ENCODE results near the gene NUP62.
A peak's percentile ranks its signal among the peaks of the same experiment; 100 is the strongest.
"Not testable (repeated sequence)": the region's sequence is repeated elsewhere in the genome, so short reads cannot be mapped to it uniquely, and the experiment has no call there.

Gene NUP62
- long read RNA-seq, donor 1, transcript NUP62-202 (2 exons, 3,479 nt), result major isoform, 10 of 57 reads
- long read RNA-seq, donor 1, transcript NUP62-201 (3 exons, 2,870 nt), result minor isoform, 8 of 57 reads
- long read RNA-seq, donor 1, transcript NUP62-211 (3 exons, 2,053 nt), result minor isoform, 5 of 57 reads
- long read RNA-seq, donor 1, partial matches to known transcripts, result 14 of 57 reads
- long read RNA-seq, donor 1, other reads (novel, unspliced or antisense), result 17 of 57 reads
- long read RNA-seq, donor 2, transcript NUP62-202 (2 exons, 3,479 nt), result minor isoform, 5 of 22 reads
- long read RNA-seq, donor 2, transcript NUP62-208 (2 exons, 3,590 nt), result major isoform, 6 of 22 reads
- long read RNA-seq, donor 2, partial matches to known transcripts, result 0 of 22 reads
- long read RNA-seq, donor 2, other reads (novel, unspliced or antisense), result 0 of 22 reads
- long read RNA-seq, donor 3, transcript NUP62-208 (2 exons, 3,590 nt), result major isoform, 7 of 18 reads
- long read RNA-seq, donor 3, partial matches to known transcripts, result 0 of 18 reads
- long read RNA-seq, donor 3, other reads (novel, unspliced or antisense), result 0 of 18 reads
- long read RNA-seq, donor 4, transcript NUP62-202 (2 exons, 3,479 nt), result major isoform, 12 of 25 reads
- long read RNA-seq, donor 4, transcript NUP62-208 (2 exons, 3,590 nt), result minor isoform, 7 of 25 reads
- long read RNA-seq, donor 4, partial matches to known transcripts, result 0 of 25 reads
- long read RNA-seq, donor 4, other reads (novel, unspliced or antisense), result 0 of 25 reads
- long read RNA-seq, donor 5, transcript NUP62-202 (2 exons, 3,479 nt), result major isoform, 13 of 25 reads
- long read RNA-seq, donor 5, transcript NUP62-201 (3 exons, 2,870 nt), result minor isoform, 5 of 25 reads
- long read RNA-seq, donor 5, partial matches to known transcripts, result 0 of 25 reads
- long read RNA-seq, donor 5, other reads (novel, unspliced or antisense), result 0 of 25 reads
- long read RNA-seq, donor 6, transcript NUP62-208 (2 exons, 3,590 nt), result minor isoform, 5 of 26 reads
- long read RNA-seq, donor 6, transcript NUP62-201 (3 exons, 2,870 nt), result major isoform, 11 of 26 reads
- long read RNA-seq, donor 6, transcript NUP62-202 (2 exons, 3,479 nt), result minor isoform, 7 of 26 reads
- long read RNA-seq, donor 6, partial matches to known transcripts, result 0 of 26 reads
- long read RNA-seq, donor 6, other reads (novel, unspliced or antisense), result 0 of 26 reads
- long read RNA-seq, donor 7, transcript NUP62-211 (3 exons, 2,053 nt), result minor isoform, 6 of 45 reads
- long read RNA-seq, donor 7, transcript NUP62-208 (2 exons, 3,590 nt), result minor isoform, 8 of 45 reads
- long read RNA-seq, donor 7, transcript NUP62-202 (2 exons, 3,479 nt), result major isoform, 21 of 45 reads
- long read RNA-seq, donor 7, transcript NUP62-201 (3 exons, 2,870 nt), result minor isoform, 9 of 45 reads
- long read RNA-seq, donor 7, partial matches to known transcripts, result 0 of 45 reads
- long read RNA-seq, donor 7, other reads (novel, unspliced or antisense), result 0 of 45 reads
- long read RNA-seq, donor 8, transcript NUP62-202 (2 exons, 3,479 nt), result major isoform, 6 of 53 reads
- long read RNA-seq, donor 8, transcript NUP62-201 (3 exons, 2,870 nt), result major isoform, 6 of 53 reads
- long read RNA-seq, donor 8, partial matches to known transcripts, result 27 of 53 reads
- long read RNA-seq, donor 8, other reads (novel, unspliced or antisense), result 10 of 53 reads

DNA sequence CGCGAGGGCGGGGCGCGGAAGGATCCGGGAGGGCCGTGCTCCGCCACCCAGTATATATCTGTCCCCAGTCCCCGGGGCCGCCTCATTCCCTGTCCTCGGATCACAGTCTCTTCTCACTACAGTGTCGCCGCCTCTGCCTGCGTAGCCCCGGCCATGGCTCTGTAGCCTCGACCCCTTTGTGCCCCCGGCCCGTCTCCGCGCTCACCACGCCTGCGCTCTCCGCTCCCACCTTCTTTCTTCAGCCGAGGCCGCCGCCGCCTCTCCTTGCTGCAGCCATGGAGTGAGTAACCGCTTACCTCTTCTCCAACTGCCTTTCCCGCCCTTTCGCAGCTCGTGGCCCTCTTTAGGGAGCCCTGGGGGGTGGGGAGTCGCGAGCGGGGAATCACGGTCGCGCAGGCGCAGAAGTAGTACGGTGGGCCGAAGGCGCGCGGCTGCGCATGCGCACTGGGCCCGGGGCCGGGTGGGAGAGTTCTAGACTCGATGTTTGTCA is at the start of gene NUP62, which contains the start of gene ATF5:
Gene NUP62 (minus strand): TSS at position 384 of the 490 bp plus-strand sequence. CDS start 19,697 bp downstream, outside the sequence.
Gene ATF5 (plus strand): TSS at position 85 of the 490 bp plus-strand sequence. CDS start 1,646 bp downstream, outside the sequence.
- peak; percentile 96 for DNase-seq

DNA sequence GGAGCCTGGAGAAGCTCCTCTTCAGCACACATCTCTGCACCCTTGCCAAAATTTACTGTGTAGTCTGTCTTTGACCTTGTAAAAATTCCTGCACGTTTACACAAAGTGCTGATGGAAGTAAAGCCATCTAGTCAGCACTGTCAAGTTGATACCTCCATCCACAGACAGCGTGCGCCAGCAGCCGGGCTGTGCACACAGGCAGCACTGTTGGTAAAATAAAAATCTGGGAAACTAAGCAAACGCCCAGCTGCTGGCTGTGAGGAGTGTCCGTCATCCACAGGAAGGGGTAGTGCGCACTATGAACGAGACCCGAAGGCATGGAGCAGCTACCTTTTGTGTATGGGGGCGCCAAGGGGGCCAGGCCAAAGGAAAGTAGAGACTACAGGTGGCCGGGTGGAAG is 49.0 kb upstream of the NUP62 start:
- no peak for DNase-seq

GRCh38 chr19:49977881-49978280 is 48.6 kb upstream of the NUP62 start:
- no peak for DNase-seq

DNA sequence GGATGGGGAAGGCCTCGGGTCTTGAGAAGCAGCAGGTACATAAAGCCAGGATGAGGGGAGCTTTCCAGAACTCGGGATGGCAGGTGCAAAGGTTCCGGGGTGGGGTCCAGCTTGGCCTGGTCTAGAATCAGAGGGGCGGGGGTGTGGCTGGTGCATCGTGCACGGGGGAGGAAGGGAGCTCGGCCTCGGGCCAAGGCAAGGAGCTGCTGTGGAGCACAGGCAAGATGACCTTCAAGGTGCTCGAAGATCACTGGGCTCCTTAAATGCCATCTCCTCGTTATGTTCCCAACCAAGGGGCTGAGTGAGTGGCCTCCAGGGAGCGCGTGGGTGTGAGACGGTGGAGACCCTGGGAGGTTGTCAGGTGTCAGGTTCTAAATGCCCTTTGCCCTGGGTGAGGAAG is 47.8 kb upstream of the NUP62 start:
- DNase-seq, result no peak

- DNase-seq, result no peak
Observed at GRCh38 chr19:49976496-49976895, 47.2 kb upstream of the NUP62 start.

- DNase-seq, result no peak
Observed at GRCh38 chr19:49975051-49975450, 45.7 kb upstream of the NUP62 start.

- no peak for DNase-seq
Observed at GRCh38 chr19:49973987-49974386, 44.7 kb upstream of the NUP62 start.

- no peak for DNase-seq
Observed at GRCh38 chr19:49972841-49973240, 43.5 kb upstream of the NUP62 start.

GRCh38 chr19:49971991-49972411 is 42.7 kb upstream of the NUP62 start:
- no peak for DNase-seq

DNA sequence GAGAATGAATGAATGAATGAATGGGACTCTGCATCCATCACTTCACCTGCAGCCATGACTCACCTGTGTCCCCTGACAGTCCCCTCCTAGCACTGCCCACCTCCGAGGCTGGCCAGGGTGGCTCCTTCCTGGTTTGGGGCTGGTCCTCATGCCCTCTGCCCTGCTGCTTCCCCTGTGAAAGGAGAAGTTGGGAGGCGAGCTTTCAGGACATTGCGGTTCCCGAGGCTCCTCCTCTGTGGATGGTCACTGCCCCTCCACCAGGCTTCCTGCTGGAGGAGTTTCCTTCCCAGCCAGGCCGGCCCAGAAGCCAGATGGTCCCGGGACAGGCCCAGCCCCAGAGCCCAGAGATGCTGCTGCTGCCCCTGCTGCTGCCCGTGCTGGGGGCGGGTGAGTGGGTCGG is 40.1 kb upstream of the NUP62 start:
- DNase-seq, result not testable (repeated sequence)

DNA sequence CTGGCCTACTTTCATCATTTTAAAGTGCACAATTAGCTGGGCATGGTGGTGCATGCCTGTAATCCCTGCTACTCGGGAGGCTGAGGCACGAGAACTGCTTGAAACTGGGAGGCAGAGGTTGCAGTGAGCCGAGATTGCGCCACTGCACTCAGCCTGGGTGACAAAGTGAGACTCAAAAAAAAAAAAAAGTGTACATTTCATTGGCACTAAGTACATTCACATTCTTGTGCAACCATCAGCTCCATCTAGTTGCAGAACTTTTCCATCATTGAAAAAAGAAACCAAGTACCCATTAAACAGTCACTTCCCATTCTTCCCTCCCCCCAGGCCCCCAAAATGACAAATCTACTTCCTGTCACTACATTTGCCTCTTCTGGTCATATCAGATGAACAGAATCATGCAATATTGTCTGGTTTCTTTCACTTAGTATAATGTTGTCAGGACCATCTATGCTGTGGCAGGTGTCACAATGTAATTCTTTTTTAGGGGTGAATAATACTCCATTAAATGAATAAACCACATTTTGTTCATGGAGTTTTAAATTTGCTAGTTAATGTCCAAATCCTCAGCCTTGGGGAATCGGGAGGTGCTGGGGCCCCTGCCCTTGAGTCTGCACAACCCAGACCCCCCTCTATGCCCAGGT is 39.1 kb upstream of the NUP62 start:
- no peak for DNase-seq

GRCh38 chr19:49960980-49961379 is 31.7 kb upstream of the NUP62 start, which contains the start of gene SIGLEC11:
SIGLEC11 (minus strand) TSS chr19:49961172; CDS start chr19:49961081, 91 bp downstream.
- not testable (repeated sequence) for DNase-seq

- DNase-seq, result not testable (repeated sequence)
Observed at GRCh38 chr19:49959892-49960291, 30.6 kb upstream of the NUP62 start.

DNA sequence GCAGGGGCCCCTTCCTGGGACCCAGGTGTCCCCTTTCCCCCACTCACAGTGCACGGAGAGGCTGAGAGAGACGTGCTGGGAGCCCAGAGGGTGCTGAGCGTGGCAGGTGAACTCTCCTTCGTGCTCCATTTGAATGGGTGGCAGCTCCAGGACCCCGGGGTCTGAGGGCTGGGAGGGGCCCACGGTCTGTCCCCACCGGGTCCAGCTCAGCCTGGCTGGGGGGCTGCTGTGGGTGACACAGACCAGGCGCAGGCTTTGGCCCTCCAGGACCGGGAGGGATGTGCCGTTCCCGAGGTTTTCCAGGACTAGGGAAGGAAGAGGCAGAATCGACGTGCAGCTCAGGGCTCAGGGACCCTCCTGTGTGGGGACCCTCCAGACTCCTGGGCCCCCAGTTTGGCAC is 29.3 kb upstream of the NUP62 start:
- DNase-seq, result not testable (repeated sequence)

DNA sequence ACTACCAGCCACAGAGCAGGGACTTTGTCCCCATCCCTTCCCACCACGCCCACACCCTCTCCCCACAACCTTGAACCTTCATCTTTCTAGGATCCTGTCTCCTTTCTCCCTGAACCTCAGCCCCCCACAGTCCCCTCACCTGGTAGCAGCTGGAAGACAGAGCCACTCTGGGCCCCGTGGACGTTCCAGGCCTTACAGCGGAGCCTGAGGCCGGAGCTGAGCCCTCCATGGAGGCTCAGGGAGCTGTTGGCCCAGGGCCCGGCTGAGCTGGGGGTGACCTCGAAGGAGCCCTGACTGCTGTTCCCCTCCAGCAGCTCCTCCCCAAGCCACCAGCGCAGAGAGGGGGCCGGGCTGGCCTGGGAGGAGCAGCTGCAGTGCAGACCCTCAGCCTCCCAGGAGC is 28.8 kb upstream of the NUP62 start:
- not testable (repeated sequence) for DNase-seq

DNA sequence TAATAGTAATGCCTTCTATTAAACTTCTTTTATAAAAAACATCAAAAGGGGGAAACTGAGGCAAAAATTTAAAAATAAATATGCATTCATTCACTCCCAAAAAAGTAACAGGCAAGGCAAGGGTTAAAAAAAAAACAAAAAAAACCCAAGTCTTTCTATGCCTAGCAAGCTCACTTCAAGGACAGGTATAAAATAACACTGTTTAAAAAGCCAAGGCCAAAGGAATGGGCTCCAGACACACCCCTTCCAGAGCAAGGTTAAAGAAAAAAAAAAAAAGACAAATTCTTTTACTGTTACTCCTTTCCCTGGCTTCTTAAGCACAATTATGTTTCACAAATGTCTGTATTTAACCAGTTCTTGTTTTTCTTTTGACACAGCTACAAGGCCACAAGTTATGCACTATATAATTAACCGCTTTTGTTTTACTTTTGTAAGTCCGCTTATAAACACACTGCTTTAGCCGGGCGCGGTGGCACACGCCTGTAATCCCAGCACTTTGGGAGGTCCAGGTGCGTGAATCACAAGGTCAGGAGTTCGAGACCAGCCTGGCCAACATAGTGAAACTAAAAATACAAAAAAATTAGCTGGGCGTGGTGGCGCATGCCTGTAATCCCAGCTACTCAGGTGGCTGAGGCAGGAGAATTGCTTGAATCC is 28.1 kb upstream of the NUP62 start:
- no peak for DNase-seq

GRCh38 chr19:49956115-49956495 is 26.8 kb upstream of the NUP62 start:
- DNase-seq, result no peak

GRCh38 chr19:49954933-49955332 is 25.6 kb upstream of the NUP62 start:
- DNase-seq, result peak; percentile 29

- DNase-seq, result peak; percentile 54
Observed at GRCh38 chr19:49954092-49954829, 25.0 kb upstream of the NUP62 start.

Data from right kidney (tissue), 9 donors.